GM10266 (cell line): ENCODE data around the gene STK25.

Source experiments
- DNase-seq: peaks from one replicate; pipeline ENCODE4 v3.0.0; 2012; ENCODE audit errors: extremely low spot score
- CTCF ChIP-seq: IDR thresholded peaks from 2 replicates; pipeline ENCODE4 v1.5.1; 2012; ENCODE audit warnings: mild to moderate bottlenecking, low read depth; ENCODE audit not compliant: control insufficient read depth, insufficient read depth; ENCODE audit errors: missing control alignments

The STK25 gene

GRCh38 chr2:241495172-241496002 is 13.0 kb downstream of the STK25 start:
- DNase-seq = no peak
- TF ChIP-seq CTCF = no peak

- DNase-seq = no peak
- no peak for TF ChIP-seq CTCF
Observed at GRCh38 chr2:241494311-241494908, 14.0 kb downstream of the STK25 start.

GRCh38 chr2:241493092-241493491 is 15.3 kb downstream of the STK25 start:
- DNase-seq = no peak
- TF ChIP-seq CTCF = no peak

GRCh38 chr2:241492174-241492565 is 16.2 kb downstream of the STK25 start:
- DNase-seq = no peak
- no peak for TF ChIP-seq CTCF

GRCh38 chr2:241491549-241492173 is 16.7 kb downstream of the STK25 start:
- no peak for DNase-seq
- no peak for TF ChIP-seq CTCF

GRCh38 chr2:241490825-241491506 is 17.4 kb downstream of the STK25 start:
- TF ChIP-seq CTCF = no peak
- DNase-seq = no peak
